HepG2 (cell line): Measurements from ENCODE around the gene POU4F2. TPM values are rescaled to one million over a fixed set of nuclear protein-coding genes. Genes with fewer than 3 reads are reported as not detected.

Source experiments
- ATAC-seq: fragments of 200-7000 bp; cut with Tn5 transposase; 3 replicates; pipeline ENCODE4 v1.9.1; 2020; ENCODE audit warnings: mild to moderate bottlenecking, moderate library complexity
- BruUV-seq: library from RNA; stranded (reverse); fragments of 400-500 nt; replicated peaks from 2 replicates; lab custom pipeline; 2021; lab: Mats Ljungman, UMichigan
- CTCF ChIA-PET: fragments of 300-600 bp; formaldehyde crosslinking; extraction: SDS; loops from one replicate; lab custom pipeline; 2021; ENCODE audit warnings: low total read pairs, inconsistent platforms, low intra/inter-chr PET ratio; lab: Yijun Ruan, JAX
- POLR2A ChIA-PET: fragments of 350-600 bp; sonication (Branson Sonifier 250); formaldehyde crosslinking; loops from one replicate; lab custom pipeline; 2020; ENCODE audit warnings: antibody characterized with exemption, inconsistent platforms; lab: Yijun Ruan, JAX
- DNase-seq: peaks from one replicate; pipeline ENCODE4 v3.0.0-alpha.2; 2015; ENCODE audit warnings: low spot score
- FAIRE-seq: peaks from 3 replicates; lab custom pipeline; 2011; peaks lifted over from hg19 to GRCh38; lab: Jason Lieb, UNC
- H2AFZ ChIP-seq: one replicate; pipeline ENCODE4 v1.6.1; 2011; ENCODE audit warnings: low read length, inconsistent platforms
- H3K27ac ChIP-seq: fragments of 300-600 bp; 3 replicates; pipeline ENCODE4 v1.8.0; 2011; ENCODE audit warnings: mixed run types, mild to moderate bottlenecking, mixed read lengths, low read length, inconsistent platforms; ENCODE audit not compliant: insufficient read depth; ENCODE audit errors: extremely low read length
- H3K27me3 ChIP-seq, 2 experiments: fragments of 200-600 bp in 1 of 2; 2 replicates in 1 of 2; 3 replicates in 1 of 2; pipeline versions ENCODE4 v1.6.0 to v1.8.0; 2011; ENCODE audit warnings: low read length in 2 of 2, mild to moderate bottlenecking in 2 of 2, moderate library complexity in 2 of 2, inconsistent platforms in 1 of 2; ENCODE audit not compliant: insufficient read depth in 2 of 2, control insufficient read depth in 1 of 2
- H3K36me3 ChIP-seq, 2 experiments: fragments of 200-600 bp in 1 of 2; replicated peaks in 1 of 2; 2 replicates in 1 of 2; 3 replicates in 1 of 2; pipeline versions ENCODE4 v1.5.1 to v1.8.0; 2011; ENCODE audit warnings: low read length in 2 of 2, inconsistent platforms in 1 of 2; ENCODE audit not compliant: insufficient read depth in 2 of 2, control insufficient read depth in 1 of 2
- H3K4me1 ChIP-seq: 2 replicates; pipeline ENCODE4 v1.5.1; 2012; ENCODE audit warnings: low read length, inconsistent platforms; ENCODE audit not compliant: insufficient read depth
- H3K4me2 ChIP-seq: 2 replicates; pipeline ENCODE4 v1.6.0; 2011; ENCODE audit warnings: low read depth, low read length, inconsistent platforms
- H3K4me3 ChIP-seq, 3 experiments: fragments of 200-600 bp in 1 of 3; sonication (generic), shearing (Covaris generic) in 1 of 3; replicated peaks in 1 of 3; 2 replicates each; pipeline ENCODE4 v1.5.1; 2011 to 2016; ENCODE audit warnings: low read length in 3 of 3, inconsistent platforms in 2 of 3, low read depth in 2 of 3, mild to moderate bottlenecking in 2 of 3, control low read depth in 1 of 3, mixed read lengths in 1 of 3; ENCODE audit not compliant: insufficient read depth in 1 of 3
- H3K79me2 ChIP-seq: one replicate; pipeline ENCODE4 v1.6.1; 2011; ENCODE audit warnings: low read length, inconsistent platforms; ENCODE audit not compliant: insufficient read depth
- H3K9ac ChIP-seq: 2 replicates; pipeline ENCODE4 v1.6.0; 2011; ENCODE audit warnings: mild to moderate bottlenecking, low read depth, low read length, inconsistent platforms; ENCODE audit not compliant: insufficient read depth
- H3K9me3 ChIP-seq: 2 replicates; pipeline ENCODE4 v1.5.1; 2012; ENCODE audit warnings: mild to moderate bottlenecking, low read length
- H4K20me1 ChIP-seq: 2 replicates; pipeline ENCODE4 v1.6.0; 2011; ENCODE audit warnings: inconsistent platforms, mild to moderate bottlenecking, low read length, moderate library complexity; ENCODE audit not compliant: insufficient read depth
- MED13 ChIP-seq: sonication (generic); formaldehyde crosslinking; IDR thresholded peaks from 2 replicates; pipeline ENCODE4 v1.5.0; 2020; ENCODE audit warnings: missing genetic modification reagents
- RFXAP ChIP-seq: sonication (generic); formaldehyde crosslinking; IDR thresholded peaks from 2 replicates; pipeline ENCODE4 v1.4.0; 2020; ENCODE audit warnings: missing genetic modification reagents, borderline replicate concordance
- WGBS: methylation state at CpG from one replicate; pipeline ENCODE4 v1.1.6; 2017; ENCODE audit warnings: low lambda C conversion rate; 5-methylcytosine and 5-hydroxymethylcytosine counted together
- in situ Hi-C: cut with HindIII; loops from 2 replicates; pipeline ENCODE4 v1.10.0; 2017; ENCODE audit warnings: low pct_unique_long_range_greater_than_20kb; ENCODE audit not compliant: extremely low pct_ligation_motif_present
- intact Hi-C: fragments of 100-400 bp; cut with micrococcal nuclease; formaldehyde crosslinking; loops from one replicate; pipeline ENCODE4 v1.10.0; 2022; ENCODE audit not compliant: unreplicated experiment
- polyA plus RNA-seq, 8 experiments: library from polyadenylated mRNA; depleted of rRNA in 3 of 8; stranded (reverse) in 7 of 8; unstranded in 1 of 8; fragments of >200 nt; fragmentation: Illumina TruSeq in 4 of 8; extraction: Trizol in 4 of 8; gene quantifications; 2 replicates each; pipeline versions ENCODE4 v1.2.1 to v1.2.3, GENCODE V29; 2011 to 2016; ENCODE audit warnings: low read depth in 4 of 8, missing spikeins in 1 of 8, mixed read lengths in 1 of 8; ENCODE audit not compliant: insufficient read depth in 1 of 8
- total RNA-seq, 5 experiments: library from RNA; depleted of rRNA; stranded (reverse); fragments of >200 nt; fragmentation: Illumina TruSeq; extraction: Trizol; gene quantifications; 2 replicates each; pipeline ENCODE4 v1.2.3, GENCODE V29; 2016; ENCODE audit warnings: low read depth in 1 of 5
- TF ChIP-seq, protein P1 (sequence below): sonication (generic); formaldehyde crosslinking; IDR thresholded peaks from 2 replicates; pipeline ENCODE4 v1.4.0; 2020; ENCODE audit warnings: low read depth, mild to moderate bottlenecking, missing genetic modification reagents
- TF ChIP-seq, protein P2 (sequence below): sonication (generic); formaldehyde crosslinking; IDR thresholded peaks from 2 replicates; pipeline ENCODE4 v1.5.0; 2020; ENCODE audit warnings: mild to moderate bottlenecking, missing genetic modification reagents
- TF ChIP-seq, protein P3 (sequence below): sonication (generic); formaldehyde crosslinking; IDR thresholded peaks from 2 replicates; pipeline ENCODE4 v1.5.0; 2020; ENCODE audit warnings: missing genetic modification reagents

The POU4F2 gene
- total and polyA plus RNA-seq, 2 of the 13 experiments (the other 11 are each of a cell fraction or from before 2014, with no cell fraction given), result not detected

DNA sequence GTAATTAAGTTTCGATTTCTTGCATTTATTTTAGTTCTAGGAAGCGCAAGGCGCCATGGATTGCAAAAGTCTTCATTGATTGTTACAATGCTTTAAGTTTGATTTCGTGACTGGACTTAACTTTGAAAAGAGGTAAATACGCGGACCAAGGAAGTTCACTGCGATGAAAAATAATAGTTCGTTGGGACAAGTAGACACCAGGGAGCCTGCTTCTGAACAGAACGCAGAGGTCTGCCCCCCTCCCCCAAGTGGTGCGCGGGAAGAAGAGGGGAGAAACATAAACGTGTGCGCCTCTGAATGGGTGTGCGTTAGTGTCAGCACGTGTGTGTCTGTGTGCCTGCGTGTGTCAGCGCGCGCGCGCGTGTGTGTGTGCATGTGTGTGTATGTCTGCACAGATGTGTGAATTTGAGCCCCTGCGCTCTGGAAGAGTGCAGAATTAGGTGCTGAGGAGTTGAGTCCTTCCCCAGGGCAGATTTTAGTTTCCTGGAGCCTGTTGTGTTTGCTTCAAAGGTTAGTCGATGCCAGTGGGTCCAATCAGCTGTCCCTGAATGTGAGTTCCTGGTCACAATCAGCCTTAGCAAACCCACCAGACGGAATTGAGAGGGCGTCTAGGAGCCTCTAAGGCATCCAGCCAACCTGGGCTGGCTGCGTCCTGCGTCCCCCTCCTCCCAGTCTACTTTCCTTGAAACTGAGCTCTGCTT is 5.8 kb upstream of the POU4F2 start:
- no peak overlapping the region for H3K4me2 ChIP-seq
- no peak for TF ChIP-seq RFXAP
- TF ChIP-seq, protein P1, sequence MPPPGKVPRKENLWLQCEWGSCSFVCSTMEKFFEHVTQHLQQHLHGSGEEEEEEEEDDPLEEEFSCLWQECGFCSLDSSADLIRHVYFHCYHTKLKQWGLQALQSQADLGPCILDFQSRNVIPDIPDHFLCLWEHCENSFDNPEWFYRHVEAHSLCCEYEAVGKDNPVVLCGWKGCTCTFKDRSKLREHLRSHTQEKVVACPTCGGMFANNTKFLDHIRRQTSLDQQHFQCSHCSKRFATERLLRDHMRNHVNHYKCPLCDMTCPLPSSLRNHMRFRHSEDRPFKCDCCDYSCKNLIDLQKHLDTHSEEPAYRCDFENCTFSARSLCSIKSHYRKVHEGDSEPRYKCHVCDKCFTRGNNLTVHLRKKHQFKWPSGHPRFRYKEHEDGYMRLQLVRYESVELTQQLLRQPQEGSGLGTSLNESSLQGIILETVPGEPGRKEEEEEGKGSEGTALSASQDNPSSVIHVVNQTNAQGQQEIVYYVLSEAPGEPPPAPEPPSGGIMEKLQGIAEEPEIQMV (CRISPR knock-in tag), result no peak
- TF ChIP-seq, protein P2, sequence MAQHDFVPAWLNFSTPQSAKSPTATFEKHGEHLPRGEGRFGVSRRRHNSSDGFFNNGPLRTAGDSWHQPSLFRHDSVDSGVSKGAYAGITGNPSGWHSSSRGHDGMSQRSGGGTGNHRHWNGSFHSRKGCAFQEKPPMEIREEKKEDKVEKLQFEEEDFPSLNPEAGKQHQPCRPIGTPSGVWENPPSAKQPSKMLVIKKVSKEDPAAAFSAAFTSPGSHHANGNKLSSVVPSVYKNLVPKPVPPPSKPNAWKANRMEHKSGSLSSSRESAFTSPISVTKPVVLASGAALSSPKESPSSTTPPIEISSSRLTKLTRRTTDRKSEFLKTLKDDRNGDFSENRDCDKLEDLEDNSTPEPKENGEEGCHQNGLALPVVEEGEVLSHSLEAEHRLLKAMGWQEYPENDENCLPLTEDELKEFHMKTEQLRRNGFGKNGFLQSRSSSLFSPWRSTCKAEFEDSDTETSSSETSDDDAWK (CRISPR knock-in tag), result no peak
- TF ChIP-seq, protein P3, sequence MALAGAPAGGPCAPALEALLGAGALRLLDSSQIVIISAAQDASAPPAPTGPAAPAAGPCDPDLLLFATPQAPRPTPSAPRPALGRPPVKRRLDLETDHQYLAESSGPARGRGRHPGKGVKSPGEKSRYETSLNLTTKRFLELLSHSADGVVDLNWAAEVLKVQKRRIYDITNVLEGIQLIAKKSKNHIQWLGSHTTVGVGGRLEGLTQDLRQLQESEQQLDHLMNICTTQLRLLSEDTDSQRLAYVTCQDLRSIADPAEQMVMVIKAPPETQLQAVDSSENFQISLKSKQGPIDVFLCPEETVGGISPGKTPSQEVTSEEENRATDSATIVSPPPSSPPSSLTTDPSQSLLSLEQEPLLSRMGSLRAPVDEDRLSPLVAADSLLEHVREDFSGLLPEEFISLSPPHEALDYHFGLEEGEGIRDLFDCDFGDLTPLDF (CRISPR knock-in tag), result no peak
- TF ChIP-seq MED13 (CRISPR knock-in tag), result no peak
- no peaks in the 10 kb centered on the region for H3K9me3 ChIP-seq
- FAIRE-seq (no peak), DNase-seq (no peak), ATAC-seq (no peak)
- H4K20me1 ChIP-seq, result no peaks in the 10 kb centered on the region
- no peak overlapping the region for H3K9ac ChIP-seq
- no peak overlapping the region for H3K27ac ChIP-seq
- no peaks in the 10 kb centered on the region for H3K4me1 ChIP-seq
- peaks cover 3 to 11% of the 10 kb centered on the region in 2 experiments; a peak in 2 of 5 replicates for H3K27me3 ChIP-seq
- in situ Hi-C loops, result loop anchor here (10.0 kb wide), 1 partner anchor 88 kb away; no protein-coding TSS in a partner anchor
- H3K79me2 ChIP-seq, result no peaks in the 10 kb centered on the region
- 14% methylated on average over 19 of the region's 28 CpGs for WGBS
- no peak overlapping the region for H3K4me3 ChIP-seq
- H3K36me3 ChIP-seq, result no peaks in the 10 kb centered on the region
- ChIA-PET CTCF (no interaction called here), POLR2A (no interaction called here)
- intact Hi-C loops, result no loop called here
- no TSS peak for BruUV-seq
- no peak overlapping the region for H2AFZ ChIP-seq
